T-cell (primary cell): Measurements from ENCODE around the gene SNAI1. TPM values are rescaled to one million over a fixed set of nuclear protein-coding genes. Genes with fewer than 3 reads are reported as not detected.
A peak's percentile ranks its signal among the peaks of the same experiment; 100 is the strongest.

Source experiments
- ATAC-seq, 4 experiments: fragments of 200-7000 bp in 3 of 4; fragments of 150-1000 bp in 1 of 4; cut with Tn5 transposase; replicated peaks in 1 of 4; 1 replicate in 3 of 4; 2 replicates in 1 of 4; pipeline ENCODE4 v1.10.0; 2021; ENCODE audit warnings: moderate library complexity in 3 of 4, mild to moderate bottlenecking in 2 of 4, moderate number of reproducible peaks in 1 of 4
- CTCF ChIA-PET, 2 donors: fragments of 300-600 bp; sonication (Branson Sonifier 250); formaldehyde crosslinking; loops; one replicate each; lab custom pipeline; 2022; ENCODE audit warnings: antibody characterized with exemption in 2 of 2; lab: Charles Lee
- POLR2A ChIA-PET, 2 donors: fragments of 300-600 bp; sonication (Branson Sonifier 250); formaldehyde crosslinking; loops; one replicate each; lab custom pipeline; 2022; ENCODE audit warnings: antibody characterized with exemption in 2 of 2; lab: Charles Lee
- DNase-seq, 35 experiments: peaks; one replicate each; pipeline versions ENCODE4 v3.0.0 to v3.0.0-alpha.2; 2013 to 2023
- H3K27ac ChIP-seq: one replicate; pipeline ENCODE4 v1.5.1; 2013; ENCODE audit warnings: low read length
- H3K27me3 ChIP-seq, 2 experiments: replicated peaks in 1 of 2; 1 replicate in 1 of 2; 2 replicates in 1 of 2; pipeline versions ENCODE4 v1.6.1 to v1.7.0; 2013; ENCODE audit warnings: low read length in 1 of 2, mixed read lengths in 1 of 2; ENCODE audit not compliant: control insufficient read depth in 2 of 2, insufficient read depth in 2 of 2; ENCODE audit errors: extremely low read depth in 1 of 2
- H3K36me3 ChIP-seq, 2 donors: 1 replicate in 1 of 2; 2 replicates in 1 of 2; pipeline versions ENCODE4 v1.6.1 to v1.7.0; 2013; ENCODE audit warnings: low read length in 1 of 2; ENCODE audit not compliant: control insufficient read depth in 2 of 2, insufficient read depth in 1 of 2; ENCODE audit errors: extremely low read depth in 1 of 2
- H3K4me1 ChIP-seq, 2 experiments: 1 replicate in 1 of 2; 2 replicates in 1 of 2; pipeline versions ENCODE4 v1.6.1 to v1.7.0; 2013; ENCODE audit warnings: low read length in 2 of 2, mixed read lengths in 1 of 2; ENCODE audit not compliant: insufficient read depth in 2 of 2, control insufficient read depth in 1 of 2; ENCODE audit errors: extremely low read depth in 1 of 2
- H3K4me3 ChIP-seq, 2 donors: 1 replicate in 1 of 2; 2 replicates in 1 of 2; pipeline versions ENCODE4 v1.5.1 to v1.7.0; 2013; ENCODE audit warnings: mild to moderate bottlenecking in 2 of 2, low read length in 1 of 2, moderate library complexity in 1 of 2; ENCODE audit not compliant: control insufficient read depth in 1 of 2; ENCODE audit errors: extremely low read depth in 1 of 2
- H3K9me3 ChIP-seq: 2 replicates; pipeline ENCODE4 v1.7.0; 2013
- H3K27ac Mint-ChIP-seq, 2 donors: one replicate each; pipeline ENCODE4 v1.8.0; 2020 to 2021; ENCODE audit warnings: mild to moderate bottlenecking in 2 of 2, mixed read lengths in 2 of 2
- H3K27me3 Mint-ChIP-seq, 2 donors: one replicate each; pipeline ENCODE4 v1.8.0; 2021 to 2022; ENCODE audit warnings: mixed read lengths in 2 of 2
- H3K36me3 Mint-ChIP-seq: one replicate; pipeline ENCODE4 v1.8.0; 2021; ENCODE audit warnings: mixed read lengths
- H3K4me1 Mint-ChIP-seq, 3 donors: one replicate each; pipeline ENCODE4 v1.8.0; 2020 to 2022; ENCODE audit warnings: mixed read lengths in 3 of 3, mild to moderate bottlenecking in 1 of 3
- H3K4me3 Mint-ChIP-seq, 3 donors: one replicate each; pipeline ENCODE4 v1.8.0; 2020 to 2022; ENCODE audit warnings: mild to moderate bottlenecking in 3 of 3, mixed read lengths in 3 of 3, moderate library complexity in 3 of 3
- H3K9me3 Mint-ChIP-seq, 3 donors: one replicate each; pipeline ENCODE4 v1.8.0; 2020 to 2022; ENCODE audit warnings: mixed read lengths in 3 of 3
- WGBS: methylation state at CpG from one replicate; pipeline ENCODE4 v1.1.5; 2013; ENCODE audit warnings: missing lambda C conversion rate; ENCODE audit not compliant: insufficient coverage; 5-methylcytosine and 5-hydroxymethylcytosine counted together
- total RNA-seq, 35 experiments: library from RNA in 6 of 35; stranded (reverse) in 6 of 35; fragments of 120-200 nt in 1 of 35; gene quantifications; one replicate each; pipeline versions ENCODE4 v1.2.1 to v1.2.4 and lab custom pipeline; 2013 to 2026

Gene SNAI1
- total RNA-seq, 5 donors from 2014 or later (not counting 1 experiment from before 2014, with no cell fraction given): 0.95 to 3.1 (median 1.3) TPM

GRCh38 chr20:50015993-50016770 is 33.4 kb downstream of the SNAI1 start:
- H3K4me1 Mint-ChIP-seq: peaks cover 6 to 13% (median 6%) of the 10 kb centered on the region in 3 donors
- ChIA-PET CTCF (no interaction called here), POLR2A (no interaction called here)
- no peak overlapping the region for H3K4me3 ChIP-seq
- peaks cover 4 to 13% of the 10 kb centered on the region in 2 donors for H3K27me3 Mint-ChIP-seq
- H3K27ac Mint-ChIP-seq: no peak overlapping the region
- DNase-seq (no peak), ATAC-seq (no peak)
- no peaks in the 10 kb centered on the region for H3K36me3 Mint-ChIP-seq
- 86% methylated on average over 12 of the region's 18 CpGs for WGBS
- no peaks in the 10 kb centered on the region for H3K9me3 ChIP-seq
- no peaks in the 10 kb centered on the region for H3K9me3 Mint-ChIP-seq
- no peak overlapping the region for H3K27ac ChIP-seq
- peaks cover 0 to 22% of the 10 kb centered on the region in 2 experiments for H3K27me3 ChIP-seq
- H3K36me3 ChIP-seq: no peaks in the 10 kb centered on the region
- no peak overlapping the region for H3K4me3 Mint-ChIP-seq
- peaks cover 0 to 10% of the 10 kb centered on the region in 2 experiments for H3K4me1 ChIP-seq

GRCh38 chr20:50017160-50017559 is 34.4 kb downstream of the SNAI1 start:
- Histone ChIP-seq H3K4me1 (peaks cover 0 to 8% of the 10 kb centered on the region in 2 experiments), H3K4me3 (no peak overlapping the region), H3K27ac (no peak overlapping the region), H3K36me3 (no peaks in the 10 kb centered on the region), H3K9me3 (no peaks in the 10 kb centered on the region), H3K27me3 (peaks cover 0 to 22% of the 10 kb centered on the region in 2 experiments)
- DNase-seq: no peak
- no peak overlapping the region for H3K27ac Mint-ChIP-seq
- 85% methylated on average over 5 of the region's 5 CpGs for WGBS
- no peak for ATAC-seq
- no peaks in the 10 kb centered on the region for H3K9me3 Mint-ChIP-seq
- H3K27me3 Mint-ChIP-seq: peaks cover 4 to 11% of the 10 kb centered on the region in 2 donors
- H3K36me3 Mint-ChIP-seq: no peaks in the 10 kb centered on the region
- CTCF ChIA-PET: no interaction called here
- H3K4me1 Mint-ChIP-seq: peaks cover 4 to 9% (median 6%) of the 10 kb centered on the region in 3 donors
- H3K4me3 Mint-ChIP-seq: no peak overlapping the region
- POLR2A ChIA-PET: no interaction called here

- no peak for DNase-seq
- Histone ChIP-seq H3K36me3 (no peaks in the 10 kb centered on the region), H3K4me3 (no peak overlapping the region), H3K27ac (no peak overlapping the region), H3K4me1 (peaks cover 0 to 3% of the 10 kb centered on the region in 2 experiments), H3K27me3 (peaks cover 0 to 21% of the 10 kb centered on the region in 2 experiments), H3K9me3 (no peaks in the 10 kb centered on the region)
- peaks cover 4 to 11% of the 10 kb centered on the region in 2 donors for H3K27me3 Mint-ChIP-seq
- no peaks in the 10 kb centered on the region for H3K36me3 Mint-ChIP-seq
- no peaks in the 10 kb centered on the region for H3K9me3 Mint-ChIP-seq
- peaks cover 0 to 3% (median under 1%) of the 10 kb centered on the region in 3 donors for H3K4me1 Mint-ChIP-seq
- 76% methylated on average over 3 of the region's 4 CpGs for WGBS
- ChIA-PET POLR2A (no interaction called here), CTCF (no interaction called here)
- H3K27ac Mint-ChIP-seq: no peak overlapping the region
- no peak for ATAC-seq
- H3K4me3 Mint-ChIP-seq: no peak overlapping the region
These were observed 34.9 kb downstream of the SNAI1 start for GRCh38 chr20:50017576-50018248.

- ChIA-PET POLR2A (no interaction called here), CTCF (no interaction called here)
- WGBS: 90% methylated on average over 8 of the region's 13 CpGs
- Histone ChIP-seq H3K4me1 (no peaks in the 10 kb centered on the region), H3K9me3 (no peaks in the 10 kb centered on the region), H3K4me3 (no peak overlapping the region), H3K27ac (no peak overlapping the region), H3K27me3 (peaks cover 0 to 24% of the 10 kb centered on the region in 2 experiments), H3K36me3 (no peaks in the 10 kb centered on the region)
- no peak for ATAC-seq
- Mint-ChIP-seq H3K4me1 (no peaks in the 10 kb centered on the region), H3K27me3 (peaks cover 7% of the 10 kb centered on the region in 2 donors), H3K9me3 (no peaks in the 10 kb centered on the region), H3K27ac (no peak overlapping the region), H3K4me3 (no peak overlapping the region), H3K36me3 (no peaks in the 10 kb centered on the region)
- no peak for DNase-seq
These were observed 36.9 kb downstream of the SNAI1 start for GRCh38 chr20:50019466-50020256.

GRCh38 chr20:50020288-50020687 is 37.5 kb downstream of the SNAI1 start:
- H3K9me3 Mint-ChIP-seq: no peaks in the 10 kb centered on the region
- Histone ChIP-seq H3K36me3 (no peaks in the 10 kb centered on the region), H3K4me1 (no peaks in the 10 kb centered on the region), H3K4me3 (no peak overlapping the region), H3K27me3 (peaks cover 0 to 21% of the 10 kb centered on the region in 2 experiments), H3K27ac (no peak overlapping the region), H3K9me3 (no peaks in the 10 kb centered on the region)
- H3K4me3 Mint-ChIP-seq: no peak overlapping the region
- H3K36me3 Mint-ChIP-seq: no peaks in the 10 kb centered on the region
- ATAC-seq: no peak
- ChIA-PET CTCF (no interaction called here), POLR2A (no interaction called here)
- H3K27ac Mint-ChIP-seq: no peak overlapping the region
- peaks cover 7% of the 10 kb centered on the region in 2 donors for H3K27me3 Mint-ChIP-seq
- peak in 1 of 35 experiments; percentile 15 for DNase-seq
- WGBS: 17% methylated on average over 1 of the region's 3 CpGs
- H3K4me1 Mint-ChIP-seq: no peaks in the 10 kb centered on the region

- H3K4me3 ChIP-seq: no peak overlapping the region
- Mint-ChIP-seq H3K4me1 (no peaks in the 10 kb centered on the region), H3K27ac (no peak overlapping the region), H3K27me3 (peaks cover 0 to 7% of the 10 kb centered on the region in 2 donors), H3K4me3 (no peak overlapping the region), H3K36me3 (no peaks in the 10 kb centered on the region), H3K9me3 (no peaks in the 10 kb centered on the region)
- POLR2A ChIA-PET: no interaction called here
- CTCF ChIA-PET: no interaction called here
- ATAC-seq (no peak), DNase-seq (no peak)
- no peaks in the 10 kb centered on the region for H3K9me3 ChIP-seq
- no peak overlapping the region for H3K27ac ChIP-seq
- H3K4me1 ChIP-seq: no peaks in the 10 kb centered on the region
- peaks cover 0 to 11% of the 10 kb centered on the region in 2 experiments for H3K27me3 ChIP-seq
- WGBS: 96% methylated on average over 4 of the region's 6 CpGs
- H3K36me3 ChIP-seq: no peaks in the 10 kb centered on the region
These were observed 39.9 kb downstream of the SNAI1 start for GRCh38 chr20:50022676-50023075.
